Measurements from ENCODE around the gene NPHS2. TPM values are rescaled to one million over a fixed set of nuclear protein-coding genes. Genes with fewer than 3 reads are reported as not detected.

Gene NPHS2
- not detected in 2 replicates for total RNA-seq (2014; rRNA removed; shearing (Covaris generic))
- polyA plus RNA-seq (2014; cell fraction: nucleus; rRNA removed) = not detected in 2 replicates

GRCh38 chr1:179575497-179576314, at the start of gene NPHS2:
TSS of gene NPHS2 (minus strand) at chr1:179575948. CDS start at chr1:179575864, 84 bp downstream.
- DNase-seq (ENCODE audit: extremely low read depth, low read depth) = no peak

- DNase-seq (ENCODE audit: extremely low read depth, low read depth) = no peak
These were observed 36.6 kb upstream of the NPHS2 start for GRCh38 chr1:179612361-179612760.

- no peak for DNase-seq (ENCODE audit: extremely low read depth, low read depth)
These were observed 25.3 kb upstream of the NPHS2 start for GRCh38 chr1:179601093-179601492.

- peak; percentile 70 for DNase-seq (ENCODE audit: extremely low read depth, low read depth)
These were observed 24.0 kb upstream of the NPHS2 start for GRCh38 chr1:179599623-179600249.

GRCh38 chr1:179598631-179599030, 22.9 kb upstream of the NPHS2 start:
- DNase-seq (ENCODE audit: extremely low read depth, low read depth) = no peak

GRCh38 chr1:179591592-179592580, 16.1 kb upstream of the NPHS2 start, which contains the start of gene TDRD5:
TSS of gene TDRD5 (plus strand) at chr1:179591832. CDS start at chr1:179592616, 784 bp downstream.
- peak; percentile 9 for DNase-seq (ENCODE audit: extremely low read depth, low read depth)

GRCh38 chr1:179591253-179591591, 15.5 kb upstream of the NPHS2 start:
- no peak for DNase-seq (ENCODE audit: extremely low read depth, low read depth)

GRCh38 chr1:179590671-179591070, 14.9 kb upstream of the NPHS2 start:
- no peak for DNase-seq (ENCODE audit: extremely low read depth, low read depth)

- DNase-seq (ENCODE audit: extremely low read depth, low read depth) = no peak
These were observed 13.8 kb upstream of the NPHS2 start for GRCh38 chr1:179589509-179589908.

- no peak for DNase-seq (ENCODE audit: extremely low read depth, low read depth)
These were observed 12.8 kb upstream of the NPHS2 start for GRCh38 chr1:179588425-179589024.

GRCh38 chr1:179587336-179587735, 11.6 kb upstream of the NPHS2 start:
- DNase-seq (ENCODE audit: extremely low read depth, low read depth) = no peak

- peak; percentile 65 for DNase-seq (ENCODE audit: extremely low read depth, low read depth)
These were observed 10.5 kb upstream of the NPHS2 start for GRCh38 chr1:179586107-179586823.

- no peak for DNase-seq (ENCODE audit: extremely low read depth, low read depth)
These were observed 8.1 kb upstream of the NPHS2 start for GRCh38 chr1:179583771-179584320.

GRCh38 chr1:179576509-179576908, 761 bp upstream of the NPHS2 start:
- DNase-seq (ENCODE audit: extremely low read depth, low read depth) = no peak

- no peak for DNase-seq (ENCODE audit: extremely low read depth, low read depth)
These were observed 17.7 kb downstream of the NPHS2 start for GRCh38 chr1:179558078-179558477.

- DNase-seq (ENCODE audit: extremely low read depth, low read depth) = no peak
These were observed 21.3 kb downstream of the NPHS2 start for GRCh38 chr1:179554427-179554826.

- DNase-seq (ENCODE audit: extremely low read depth, low read depth) = peak; percentile 86
These were observed 24.7 kb downstream of the NPHS2 start for GRCh38 chr1:179550746-179551682.

GRCh38 chr1:179549368-179549700, 26.4 kb downstream of the NPHS2 start:
- no peak for DNase-seq (ENCODE audit: extremely low read depth, low read depth)
